T-helper 1 cell (primary cell): Measurements from ENCODE around the gene FARS2.

Experiments
- DNase-seq, 5 donors: peaks; one replicate each; pipeline ENCODE4 v3.0.0-alpha.2; 2012 to 2020

Gene FARS2

DNA sequence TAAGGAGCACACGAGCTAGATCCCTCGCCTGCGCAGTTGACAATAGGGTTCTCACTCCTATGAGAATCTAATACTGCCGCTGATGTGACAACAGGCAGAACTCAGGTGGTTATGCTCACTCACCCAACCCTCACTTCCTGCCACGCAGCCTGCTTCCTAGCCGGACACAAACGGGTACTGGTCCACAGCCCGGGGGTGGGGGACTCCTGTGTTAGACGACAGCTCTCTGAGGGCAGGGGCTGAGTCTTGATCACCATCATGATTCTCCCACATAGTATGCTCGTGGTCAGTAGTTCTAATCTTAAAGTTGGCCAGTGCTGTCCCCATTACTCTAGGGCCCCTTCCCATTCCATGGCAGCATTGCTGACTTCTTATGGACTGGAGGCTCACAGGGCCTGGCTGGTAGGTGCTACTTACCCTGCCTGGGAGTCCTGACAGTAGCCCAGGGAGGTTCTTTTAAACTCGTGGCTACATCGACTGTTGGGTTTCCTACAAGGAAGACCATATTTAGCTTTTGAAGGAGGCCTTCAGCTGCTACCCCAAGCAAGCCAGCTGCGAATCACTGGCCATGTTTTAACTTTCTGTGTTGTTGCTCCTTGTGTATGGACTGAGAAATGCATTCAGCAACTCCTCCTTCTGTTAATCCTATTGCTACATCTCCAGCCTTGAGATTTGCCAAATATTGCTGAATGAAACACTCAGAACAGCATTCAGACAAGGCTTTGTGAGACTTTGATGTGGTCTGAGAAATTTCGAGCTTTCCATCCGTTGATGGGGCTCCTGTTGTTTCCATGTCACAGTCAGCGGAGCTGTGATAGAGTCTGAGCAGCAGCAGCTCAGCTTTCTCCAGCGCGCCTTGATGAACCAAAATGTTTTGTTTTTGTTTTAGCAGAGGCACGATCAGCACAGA is 445.1 kb downstream of the FARS2 start:
- peak in 1 of 5 donors; percentile 26 for DNase-seq

DNA sequence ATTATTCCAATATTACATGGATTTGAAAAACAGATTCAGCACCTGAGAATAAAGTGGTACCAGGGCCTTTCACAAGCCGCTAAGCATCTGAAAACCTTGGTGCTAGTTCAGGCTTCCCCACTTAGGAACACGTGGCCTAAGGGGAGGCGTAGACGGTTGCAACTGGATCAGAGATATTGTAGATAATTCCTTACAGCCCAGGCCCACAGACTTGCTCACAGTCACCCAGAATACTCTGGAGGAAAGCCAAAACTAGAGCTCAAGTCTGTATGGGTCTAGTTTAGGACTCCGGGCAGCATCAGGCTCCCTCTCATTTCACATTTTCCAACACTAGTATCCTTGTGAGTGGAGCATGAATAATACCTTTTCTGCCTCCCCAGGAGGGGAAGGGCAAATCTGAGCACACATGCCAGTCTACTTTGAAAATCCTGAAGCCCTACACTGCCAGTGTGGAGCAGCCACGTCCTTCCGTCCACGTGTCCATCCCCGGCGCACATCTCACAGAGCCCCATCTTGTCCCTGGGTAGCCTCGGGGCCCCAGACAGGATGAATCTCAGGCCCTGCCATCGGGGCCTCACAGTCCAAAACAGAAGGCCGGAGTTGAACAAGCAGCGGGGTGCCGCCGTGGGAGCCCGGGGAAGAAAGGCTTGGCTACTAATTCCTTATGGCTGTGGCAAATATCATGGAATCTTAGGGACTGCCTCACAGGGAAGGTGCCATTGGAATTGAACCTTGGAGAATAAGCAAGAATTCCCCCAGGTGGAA is 446.1 kb downstream of the FARS2 start:
- DNase-seq: no peak

DNA sequence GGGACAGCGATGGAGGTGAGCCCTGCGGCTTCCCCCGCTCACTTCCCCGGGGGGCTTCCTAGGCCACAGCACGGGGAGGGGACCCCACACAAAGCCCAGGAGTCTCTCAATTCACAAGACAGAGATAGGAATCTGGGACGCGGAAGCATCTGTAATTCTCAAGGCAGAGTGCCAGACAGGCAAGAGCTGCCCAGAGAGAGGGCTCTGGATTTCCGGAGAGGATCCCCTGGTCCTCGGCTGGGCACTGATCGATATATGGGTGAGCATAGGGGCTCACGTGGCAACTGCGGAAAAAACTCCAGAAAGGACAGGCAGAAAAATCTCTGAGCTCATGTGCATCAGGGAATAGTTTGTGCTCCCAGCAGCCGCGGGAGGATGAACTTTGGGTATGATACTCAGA is 449.2 kb downstream of the FARS2 start:
- DNase-seq: no peak

DNA sequence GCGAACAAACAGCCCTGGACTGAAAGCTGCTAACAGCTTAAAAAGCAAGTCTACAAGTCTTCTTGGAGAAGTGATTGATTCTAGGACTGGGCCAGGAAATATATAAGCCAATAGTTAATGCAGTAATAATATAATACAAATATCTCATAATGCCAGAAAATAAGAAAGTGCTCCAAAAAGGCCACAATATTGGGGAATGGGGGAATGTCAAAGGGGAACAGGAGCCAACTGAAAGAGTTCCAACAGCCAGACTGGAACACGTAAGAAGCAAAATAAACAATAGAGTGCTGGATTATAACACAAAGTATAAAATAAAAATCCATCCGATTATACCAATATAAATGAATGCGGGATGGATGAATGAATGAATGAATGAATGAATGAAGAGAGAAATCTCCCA is 449.6 kb downstream of the FARS2 start:
- DNase-seq: no peak

DNA sequence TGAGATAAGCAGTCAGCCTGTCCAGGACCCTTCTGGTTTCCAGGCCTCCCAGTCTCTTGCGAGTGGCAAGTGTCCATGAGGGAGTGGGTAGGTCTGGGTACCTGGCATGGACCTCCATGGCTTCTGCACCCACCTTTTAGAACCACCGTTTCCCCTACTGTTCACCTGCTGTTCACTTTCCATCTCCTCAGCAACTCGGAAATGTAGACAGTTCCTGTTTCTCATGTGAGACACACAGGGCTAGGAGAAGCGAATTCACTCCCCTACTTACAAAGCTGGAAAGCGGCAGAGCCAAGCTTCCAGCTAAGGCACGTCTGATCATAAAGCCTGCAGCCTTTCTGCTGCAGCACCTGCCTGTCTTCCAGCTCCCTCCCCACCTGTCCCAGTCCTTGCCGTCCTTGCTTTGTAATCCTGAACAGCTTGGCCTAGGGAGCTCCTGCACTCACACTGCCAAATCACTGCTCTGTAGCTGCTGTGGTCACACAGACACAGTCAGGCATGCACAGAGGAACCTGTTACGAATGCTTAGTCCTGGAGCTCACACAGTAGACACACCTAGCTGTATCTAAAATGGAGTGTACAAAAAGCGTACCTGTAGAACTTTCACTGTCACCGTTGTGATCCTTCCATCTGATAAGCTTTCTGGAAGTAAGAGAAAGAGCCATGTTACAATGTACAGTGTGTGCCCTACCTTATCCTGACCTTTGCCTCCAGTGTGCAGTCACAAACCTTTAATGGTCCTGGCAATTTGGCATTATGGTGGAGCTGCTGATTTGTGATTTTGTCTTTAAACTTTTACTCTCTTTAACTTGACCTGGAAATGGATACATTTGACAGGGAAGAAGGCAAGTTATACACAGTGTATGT is 451.3 kb downstream of the FARS2 start:
- DNase-seq: no peak

DNA sequence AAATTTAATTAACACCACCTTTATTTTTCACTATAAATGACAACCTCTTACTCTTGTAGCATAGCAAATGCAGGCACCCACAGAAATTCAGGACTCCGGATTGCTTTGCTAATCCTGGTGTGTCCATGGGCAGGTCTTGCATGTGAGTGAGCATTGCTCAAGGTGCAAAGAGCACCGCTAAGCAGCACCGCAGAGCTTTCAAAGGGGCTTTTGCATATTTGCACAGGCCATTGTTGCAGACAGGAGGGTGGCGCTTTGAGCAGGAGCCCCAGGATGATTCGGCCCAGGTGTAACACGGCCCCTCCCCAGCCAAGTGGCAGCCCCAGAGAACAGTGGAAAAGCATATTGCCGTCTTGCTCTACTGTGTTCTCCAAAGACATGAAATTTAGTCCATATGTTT is 452.2 kb downstream of the FARS2 start:
- no peak for DNase-seq

GRCh38 chr6:5718231-5718947 is 457.1 kb downstream of the FARS2 start:
- DNase-seq: no peak

GRCh38 chr6:5723841-5724691 is 462.8 kb downstream of the FARS2 start:
- DNase-seq: no peak

GRCh38 chr6:5724911-5725310 is 463.6 kb downstream of the FARS2 start:
- no peak for DNase-seq

DNA sequence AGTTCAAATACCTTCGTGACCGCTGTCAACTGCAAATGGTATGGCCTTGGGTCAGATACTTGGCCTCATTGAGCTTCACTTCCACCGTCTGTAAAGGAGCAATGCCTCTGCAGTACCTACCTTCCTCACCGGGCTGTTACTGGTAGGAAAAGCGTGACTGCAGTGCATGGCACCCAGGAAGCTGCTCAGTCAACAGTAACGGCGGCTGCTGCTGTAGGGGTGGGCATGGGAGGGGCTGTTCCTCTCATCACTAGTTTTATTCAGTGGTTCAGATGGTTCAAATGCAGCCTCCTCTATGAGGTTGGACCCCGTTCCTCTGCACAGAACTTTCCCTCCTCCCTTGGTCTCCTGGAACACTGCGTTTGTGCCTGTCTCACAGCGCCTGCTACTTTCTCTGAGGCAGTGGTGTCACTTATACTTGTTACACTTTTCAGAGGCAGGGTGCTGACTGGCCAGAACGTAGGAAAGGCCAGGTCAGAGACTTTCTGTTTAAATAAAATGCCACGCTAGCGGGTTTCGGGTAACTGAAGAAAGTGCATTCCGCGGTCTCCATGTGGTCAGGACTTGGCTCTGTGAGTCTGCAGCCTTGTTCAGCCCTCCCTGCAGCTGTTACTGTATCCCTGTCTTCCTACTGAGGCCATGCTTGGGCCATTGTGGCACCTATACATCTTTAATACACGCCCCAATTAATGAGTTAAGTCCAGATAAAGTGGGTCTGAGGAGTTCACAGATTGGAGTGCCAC is 465.8 kb downstream of the FARS2 start:
- no peak for DNase-seq

- DNase-seq: no peak
Measured at GRCh38 chr6:5728351-5729079, 467.2 kb downstream of the FARS2 start.

DNA sequence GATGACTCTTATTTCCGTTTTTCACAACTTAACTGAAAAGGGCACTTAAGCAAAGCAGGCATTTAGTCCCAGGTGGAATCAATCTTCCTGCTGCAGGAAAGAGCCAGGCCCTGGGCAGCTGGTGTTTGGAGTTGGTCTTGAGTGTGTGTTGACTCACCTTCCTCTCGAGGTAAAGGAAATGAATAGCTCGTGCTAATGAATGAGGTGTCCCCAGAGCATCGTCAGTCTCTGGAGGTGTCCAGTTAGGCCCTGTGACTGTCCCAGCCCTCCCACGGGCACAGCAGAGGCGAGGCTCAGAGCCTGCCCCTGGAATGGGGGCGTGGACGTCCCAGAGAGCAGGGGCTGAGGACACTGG is 467.7 kb downstream of the FARS2 start:
- DNase-seq: no peak

GRCh38 chr6:5729813-5730517 is 468.7 kb downstream of the FARS2 start:
- no peak for DNase-seq

GRCh38 chr6:5730585-5731263 is 469.4 kb downstream of the FARS2 start:
- no peak for DNase-seq

DNA sequence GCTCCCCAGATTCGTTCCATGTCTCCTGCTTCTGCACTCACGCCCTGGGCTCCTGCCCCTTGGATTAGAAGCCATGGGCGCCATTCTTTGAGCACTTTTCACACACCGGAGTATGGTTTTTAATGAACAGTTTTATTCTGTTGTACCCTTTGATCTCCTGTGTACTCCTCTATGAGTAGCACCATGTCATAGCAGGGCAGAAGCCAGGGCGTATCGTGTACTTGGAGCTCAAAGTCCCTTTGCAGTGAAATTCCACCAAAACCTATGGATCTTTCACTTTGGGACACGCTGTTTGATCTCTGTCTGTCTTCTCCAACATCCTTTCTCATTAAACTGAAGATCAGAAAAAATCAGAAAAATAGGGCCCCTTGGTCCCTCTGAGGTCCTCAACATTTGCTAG is 470.1 kb downstream of the FARS2 start:
- no peak for DNase-seq

DNA sequence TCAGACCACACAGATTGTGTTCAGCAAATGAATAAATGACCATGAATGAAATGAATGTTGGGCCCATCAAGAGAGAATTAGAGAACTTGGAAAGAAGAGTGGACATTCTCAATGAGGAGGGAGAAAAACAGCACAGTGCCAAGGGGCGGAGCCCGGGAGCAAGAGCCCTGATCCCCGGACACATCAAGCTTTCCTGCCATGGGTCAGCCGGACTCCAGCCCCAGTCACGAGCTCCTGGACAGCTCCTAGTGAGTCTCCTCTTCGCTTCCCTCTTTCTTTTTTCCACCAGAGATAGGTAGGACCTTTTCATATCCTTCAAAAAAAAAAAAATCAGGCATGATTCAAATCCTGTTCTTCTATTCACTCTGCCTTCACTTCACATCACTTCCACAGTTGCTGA is 471.2 kb downstream of the FARS2 start:
- no peak for DNase-seq

DNA sequence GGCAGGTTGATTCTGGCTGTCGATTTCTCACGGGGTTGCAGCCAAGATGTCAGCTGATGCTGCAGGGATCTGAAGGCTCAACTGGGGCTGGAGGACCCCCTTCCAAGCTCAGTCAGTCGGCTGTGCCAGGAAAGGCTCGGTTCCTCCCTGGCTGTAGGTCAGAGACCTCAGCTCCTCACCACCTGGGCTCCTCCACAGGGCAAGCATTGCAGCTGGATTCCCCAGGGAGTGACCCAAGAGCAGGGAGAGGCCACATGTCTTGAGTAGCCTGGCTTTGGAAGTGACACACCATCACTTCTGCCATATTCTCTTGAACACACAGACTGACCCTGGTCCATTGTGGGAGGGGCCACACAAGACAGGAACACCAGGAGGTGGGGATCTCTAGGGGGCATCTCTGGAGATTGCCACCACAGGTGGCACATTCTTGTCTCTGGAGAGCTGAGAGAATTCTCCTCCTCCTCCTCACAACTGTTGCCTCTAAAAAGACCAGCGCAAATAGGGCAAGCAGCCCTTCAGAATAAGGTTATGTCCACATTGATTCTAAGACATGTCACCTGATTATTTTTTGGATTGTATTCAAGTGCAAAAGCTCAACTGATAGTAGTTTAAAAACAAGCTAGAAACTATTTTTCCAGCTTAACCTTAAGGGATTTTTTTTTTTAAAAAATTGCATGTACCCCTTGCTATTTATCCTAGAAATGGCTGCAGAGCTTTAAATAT is 474.9 kb downstream of the FARS2 start:
- DNase-seq: no peak

DNA sequence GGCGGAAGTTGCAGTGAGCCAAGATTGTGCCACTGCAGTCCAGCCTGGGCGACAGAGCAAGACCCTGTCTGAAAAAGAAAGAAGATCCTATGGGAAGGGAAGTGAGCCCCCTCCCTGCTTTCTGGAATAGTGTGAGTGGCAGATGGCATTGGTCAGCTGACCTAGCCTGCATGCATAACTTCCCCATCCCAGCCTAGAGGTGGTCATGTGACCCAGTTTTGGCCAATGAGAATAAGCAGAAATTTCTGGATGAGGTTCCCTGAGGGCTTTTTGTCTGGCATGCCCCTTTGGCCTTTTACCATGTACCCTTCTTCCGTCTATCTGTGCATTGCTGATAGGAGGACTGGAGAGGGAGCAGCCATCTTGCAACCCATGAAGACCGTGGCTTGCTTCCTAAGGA is 476.1 kb downstream of the FARS2 start:
- DNase-seq: no peak
